ENCODE results near the gene TGFBR3L. TPM values are rescaled to one million over a fixed set of nuclear protein-coding genes. Genes with fewer than 3 reads are reported as not detected.

The TGFBR3L gene
- total and polyA plus RNA-seq, 5 donors = 2.4 to 17.6 (median 12.9) TPM

Other genes starting within 250 kb of the TGFBR3L start
- 1 to 10 TPM in 1 of 4 donors, under 1 TPM in 2, not detected in 1; 0.49 to 1.7 (median 0.78) TPM for gene RETN, start 245.8 kb upstream of the TGFBR3L start, total RNA-seq
- gene RETN, start 245.8 kb upstream of the TGFBR3L start, polyA plus RNA-seq = 7.2 TPM
- under 1 TPM; 0.17 to 0.85 (median 0.47) TPM for gene MCEMP1, start 237.7 kb upstream of the TGFBR3L start, total RNA-seq
- gene MCEMP1, start 237.7 kb upstream of the TGFBR3L start, polyA plus RNA-seq = 0.50 TPM
- gene TRAPPC5, start 234.0 kb upstream of the TGFBR3L start, total RNA-seq = 100 to 1,000 TPM in 1 of 4 donors, 10 to 100 TPM in 3; 94.8 to 121 (median 97.1) TPM
- gene TRAPPC5, start 234.0 kb upstream of the TGFBR3L start, polyA plus RNA-seq = 93.4 TPM
- not detected for gene FCER2, start 212.7 kb upstream of the TGFBR3L start, total RNA-seq
- gene FCER2, start 212.7 kb upstream of the TGFBR3L start, polyA plus RNA-seq = 0.09 TPM
- 1 to 10 TPM in 2 of 4 donors, under 1 TPM in 2; 0.54 to 1.6 (median 1.1) TPM for gene CLEC4G, start 182.7 kb upstream of the TGFBR3L start, total RNA-seq
- gene CLEC4G, start 182.7 kb upstream of the TGFBR3L start, polyA plus RNA-seq = 0.32 TPM
- 10 to 100 TPM in 1 of 4 donors, 1 to 10 TPM in 3; 3.7 to 10.7 (median 9.1) TPM for gene CD209, start 167.3 kb upstream of the TGFBR3L start, total RNA-seq
- gene CD209, start 167.3 kb upstream of the TGFBR3L start, polyA plus RNA-seq = 0.68 TPM
- gene CLEC4M, start 151.6 kb upstream of the TGFBR3L start, total RNA-seq = not detected
- gene CLEC4M, start 151.6 kb upstream of the TGFBR3L start, polyA plus RNA-seq = not detected
- gene EVI5L, start 84.6 kb upstream of the TGFBR3L start, total RNA-seq = 10 to 100 TPM; 17.7 to 20.5 (median 18.6) TPM
- 22.2 TPM for gene EVI5L, start 84.6 kb upstream of the TGFBR3L start, polyA plus RNA-seq
- under 1 TPM in 2 of 4 donors, not detected in 2; 0.29 to 0.34 TPM for gene PRR36, start 40.4 kb upstream of the TGFBR3L start, total RNA-seq
- gene PRR36, start 40.4 kb upstream of the TGFBR3L start, polyA plus RNA-seq = 0.11 TPM
- 1 to 10 TPM in 2 of 4 donors, under 1 TPM in 2; 0.93 to 1.2 (median 0.97) TPM for gene LRRC8E, start 26.3 kb upstream of the TGFBR3L start, total RNA-seq
- 0.36 TPM for gene LRRC8E, start 26.3 kb upstream of the TGFBR3L start, polyA plus RNA-seq
- gene MAP2K7, start 11.0 kb upstream of the TGFBR3L start, total RNA-seq = 10 to 100 TPM; 23.2 to 32.6 (median 28.5) TPM
- gene MAP2K7, start 11.0 kb upstream of the TGFBR3L start, polyA plus RNA-seq = 26.9 TPM
- gene SNAPC2, start 5.5 kb downstream of the TGFBR3L start, total RNA-seq = 10 to 100 TPM in 3 of 4 donors, 1 to 10 TPM in 1; 9.6 to 14.4 (median 11.0) TPM
- 12.2 TPM for gene SNAPC2, start 5.5 kb downstream of the TGFBR3L start, polyA plus RNA-seq
- under 1 TPM in 2 of 4 donors, not detected in 2; 0.24 to 0.34 TPM for gene CTXN1, start 11.3 kb downstream of the TGFBR3L start, total RNA-seq
- gene CTXN1, start 11.3 kb downstream of the TGFBR3L start, polyA plus RNA-seq = 0.16 TPM
- 10 to 100 TPM; 51.1 to 88.9 (median 64.0) TPM for gene TIMM44, start 28.8 kb downstream of the TGFBR3L start, total RNA-seq
- 64.6 TPM for gene TIMM44, start 28.8 kb downstream of the TGFBR3L start, polyA plus RNA-seq
- gene ELAVL1, start 90.8 kb downstream of the TGFBR3L start, total RNA-seq = 10 to 100 TPM; 55.4 to 67.5 (median 64.6) TPM
- gene ELAVL1, start 90.8 kb downstream of the TGFBR3L start, polyA plus RNA-seq = 28.4 TPM
- not detected for gene CCL25, start 137.9 kb downstream of the TGFBR3L start, total RNA-seq
- not detected for gene CCL25, start 137.9 kb downstream of the TGFBR3L start, polyA plus RNA-seq
- gene FBN3, start 234.8 kb downstream of the TGFBR3L start, total RNA-seq = not detected
- not detected for gene FBN3, start 234.8 kb downstream of the TGFBR3L start, polyA plus RNA-seq